HG03108 (cell line): ENCODE results near the gene NR6A1.

ENCODE experiments used
- ATAC-seq: cut with Tn5 transposase; IDR thresholded peaks from one replicate; pipeline ENCODE4 v1.9.1; 2021; ENCODE audit warnings: moderate library complexity; ENCODE audit not compliant: unreplicated experiment

Gene NR6A1

DNA sequence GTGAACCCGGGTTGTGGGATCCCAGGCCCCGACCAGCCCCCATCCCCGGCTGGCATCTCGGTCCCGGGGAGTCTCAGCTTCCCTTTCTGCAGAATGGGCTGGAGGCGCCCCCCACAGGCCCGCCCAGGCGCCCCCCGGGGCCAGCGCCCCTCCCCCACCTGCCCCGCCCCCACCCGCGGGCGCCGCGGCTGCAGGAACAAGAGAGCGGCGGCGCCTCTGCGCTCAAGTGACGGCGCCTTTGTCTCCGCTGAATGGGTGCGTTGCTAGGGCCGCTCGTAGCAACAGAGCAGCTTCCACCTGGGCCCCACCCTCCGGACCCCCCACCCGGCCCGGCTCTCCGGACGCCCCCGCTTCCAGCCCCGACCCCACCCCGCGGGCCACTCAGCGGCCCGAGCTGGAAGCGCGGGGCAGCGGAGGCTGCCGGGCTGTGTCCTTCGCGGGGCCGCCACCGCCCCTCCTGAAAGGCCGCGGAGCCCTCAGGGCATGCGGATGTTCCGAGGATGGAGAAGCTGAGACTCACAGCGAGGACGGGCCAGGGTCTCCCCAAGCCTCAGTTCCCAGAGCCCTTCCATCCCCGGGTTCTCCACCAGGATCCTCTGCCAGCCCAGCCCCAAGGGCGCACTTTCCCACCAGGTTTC, 293.3 kb downstream of the NR6A1 start:
- ATAC-seq, result no peak

DNA sequence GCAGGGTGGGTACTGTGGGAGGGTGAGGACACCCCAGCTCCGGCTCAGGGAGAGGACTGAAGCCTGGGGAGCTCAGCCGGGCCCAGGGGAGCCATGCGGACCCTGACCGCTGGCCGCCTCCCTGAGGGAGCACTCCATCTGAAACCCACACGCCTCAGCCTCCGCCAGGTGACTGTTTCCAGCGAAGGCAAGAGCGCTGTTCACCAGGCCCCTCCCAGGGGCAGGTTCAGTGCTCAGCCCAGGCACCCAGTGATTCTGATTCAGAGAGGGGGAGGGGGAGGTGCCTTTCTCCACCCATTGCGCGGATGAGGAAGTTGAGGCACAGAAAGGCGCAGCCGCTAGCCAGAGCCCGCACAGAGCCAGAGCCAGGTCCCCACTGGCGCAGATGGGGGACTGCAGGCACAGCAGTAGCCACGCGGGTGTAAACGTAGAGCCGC, 293.9 kb downstream of the NR6A1 start:
- ATAC-seq, result no peak

DNA sequence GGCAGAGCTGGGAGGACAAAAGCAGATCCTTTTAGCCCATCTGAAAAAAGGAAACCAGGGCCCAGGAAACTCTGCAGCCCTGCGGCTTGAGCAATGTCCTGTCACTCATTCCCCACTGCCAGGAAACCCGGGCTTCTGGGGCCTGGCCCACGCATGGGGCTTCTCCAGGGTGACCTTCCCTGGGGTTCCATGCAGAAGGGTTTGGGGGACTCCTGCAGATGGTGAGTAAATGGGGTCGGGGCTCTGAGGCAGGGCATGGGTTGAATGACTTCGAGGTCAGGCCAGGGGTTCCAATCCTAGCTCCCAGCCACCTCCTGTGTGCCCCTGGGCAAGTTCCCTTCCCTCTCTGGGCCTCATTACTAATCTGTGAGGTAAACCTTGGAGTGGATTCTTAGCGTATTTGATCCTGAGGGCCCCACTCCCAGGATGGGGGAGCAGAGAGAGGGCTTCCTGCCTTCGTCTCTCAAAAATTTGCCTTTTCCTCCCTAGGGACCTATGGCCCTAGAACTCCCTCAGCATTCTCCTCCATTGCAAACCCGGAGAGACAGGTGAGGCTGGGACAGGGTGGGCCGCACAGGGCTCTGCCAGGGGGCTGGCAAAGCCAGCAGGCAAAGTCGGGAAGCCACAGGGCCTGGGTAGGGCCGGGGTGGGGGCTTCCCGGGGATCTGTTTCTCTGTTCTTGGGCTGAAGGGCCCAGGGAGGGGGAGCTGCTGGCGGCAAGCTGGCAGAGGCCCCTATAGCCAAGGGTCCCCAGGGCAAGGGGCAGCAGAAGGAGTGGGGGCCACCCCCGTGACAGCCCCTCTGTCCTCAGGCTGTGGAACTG, 295.0 kb downstream of the NR6A1 start:
- no peak for ATAC-seq

DNA sequence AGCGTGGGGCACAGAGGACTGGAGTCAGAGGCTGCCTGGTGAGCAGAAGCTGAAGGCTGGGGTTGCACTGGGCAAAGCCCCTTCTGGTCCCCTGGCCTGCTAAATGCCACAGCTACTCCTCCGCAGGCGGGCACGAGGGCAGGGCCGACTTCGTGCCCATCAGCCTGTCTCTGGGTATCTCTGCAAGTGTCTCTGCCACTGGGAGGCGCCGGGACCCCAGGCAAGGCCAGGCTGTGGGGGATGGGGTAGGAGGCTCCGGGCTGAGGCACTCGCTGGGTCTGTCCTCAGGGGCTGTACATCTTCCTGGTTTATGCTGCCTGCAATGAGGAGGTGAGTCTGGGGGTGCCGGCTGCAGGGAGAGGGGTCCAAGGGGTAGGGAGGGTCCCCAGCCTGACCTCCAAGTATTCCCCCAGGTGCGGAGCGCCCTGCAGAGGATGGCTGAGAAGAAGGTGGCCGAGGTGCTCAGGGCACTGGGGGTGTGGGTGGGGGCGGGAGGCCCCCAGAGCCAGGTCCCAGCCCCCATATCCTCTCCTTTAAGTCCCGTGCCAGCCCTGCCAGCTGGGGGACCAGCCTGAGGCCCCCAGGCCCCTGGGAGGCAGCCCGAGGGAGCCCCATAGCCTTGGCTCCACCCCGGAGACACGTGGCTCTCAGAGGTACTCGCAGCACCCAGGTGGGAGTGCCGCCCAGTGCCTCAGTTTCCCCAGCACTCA, 295.8 kb downstream of the NR6A1 start:
- no peak for ATAC-seq

DNA sequence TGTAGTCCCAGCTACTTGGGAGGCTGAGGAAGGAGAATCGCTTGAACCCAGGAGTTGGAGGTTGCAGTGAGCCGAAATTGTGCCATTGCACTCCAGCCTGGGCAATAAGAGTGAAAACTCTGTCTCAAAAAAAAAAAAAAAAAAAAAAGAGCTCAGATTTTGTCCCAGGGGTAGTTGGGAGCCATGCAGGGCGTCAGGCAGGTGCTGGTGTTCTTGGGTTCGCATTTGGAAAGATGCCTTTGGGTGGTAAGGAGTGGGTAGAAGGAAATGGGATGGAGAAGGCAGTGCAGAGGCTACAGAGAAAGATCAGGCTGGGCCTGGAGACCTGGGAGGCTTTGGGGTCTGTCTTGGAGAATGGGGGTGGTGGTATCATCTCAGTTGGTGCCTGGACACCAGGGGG, 297.0 kb downstream of the NR6A1 start:
- no peak for ATAC-seq

DNA sequence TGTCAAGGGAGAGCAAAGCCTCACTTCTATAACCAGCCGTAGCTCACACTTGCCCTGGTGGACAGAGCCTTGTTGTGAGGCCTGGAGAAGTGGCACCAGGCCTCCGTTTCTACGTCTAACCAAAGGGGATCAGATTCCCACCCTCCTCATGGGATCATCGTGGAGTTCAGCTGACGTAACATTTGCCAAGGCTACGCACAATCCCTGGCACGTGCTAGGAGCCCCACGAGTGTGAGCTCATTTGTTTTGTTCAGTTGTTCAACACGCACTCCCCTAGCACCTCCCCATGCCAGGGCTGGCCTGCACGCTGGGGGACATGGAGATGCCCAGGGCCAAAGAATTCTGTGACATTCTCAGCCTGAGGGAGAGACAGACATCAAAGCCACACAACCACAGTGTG, 297.8 kb downstream of the NR6A1 start:
- no peak for ATAC-seq

DNA sequence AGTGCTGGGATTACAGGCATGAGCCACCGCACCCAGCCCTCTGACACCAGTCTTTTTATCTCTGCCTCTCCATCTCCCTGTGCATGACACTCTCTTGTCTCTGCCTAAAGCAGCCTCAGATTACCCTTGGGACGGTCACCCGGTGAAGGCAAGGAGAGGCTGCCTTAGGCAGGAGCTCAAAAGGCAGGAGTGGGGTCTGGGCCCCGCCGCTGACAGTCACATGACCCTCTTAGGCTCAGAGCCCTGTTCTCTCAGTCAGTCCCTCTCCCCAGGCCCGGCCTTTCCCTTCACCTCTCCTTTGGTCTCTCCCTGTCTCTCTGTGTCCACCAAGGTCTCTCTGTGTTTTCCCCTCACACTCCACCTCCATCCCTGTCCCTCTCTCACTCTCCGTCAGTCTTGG, 298.3 kb downstream of the NR6A1 start:
- ATAC-seq, result no peak

DNA sequence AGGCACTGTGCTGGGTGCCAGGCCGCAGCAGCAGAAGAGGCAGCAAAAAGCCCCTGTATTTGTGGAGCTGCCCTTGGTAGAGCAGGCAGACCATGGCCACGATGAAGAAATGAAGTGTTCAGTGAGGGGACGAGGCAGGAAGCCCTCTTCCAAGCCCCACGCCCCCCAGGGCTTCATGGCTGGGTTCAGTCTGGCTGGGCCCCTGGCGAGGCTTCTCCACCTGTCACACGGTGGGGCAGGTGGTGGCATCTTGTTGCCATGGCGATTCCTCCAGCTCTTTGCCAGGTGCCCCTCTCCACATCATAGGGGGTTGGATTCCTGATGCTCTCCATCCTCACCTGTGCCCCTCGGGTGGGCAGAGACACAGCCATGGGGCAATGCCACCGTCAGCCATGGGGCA, 299.4 kb downstream of the NR6A1 start:
- ATAC-seq, result no peak

DNA sequence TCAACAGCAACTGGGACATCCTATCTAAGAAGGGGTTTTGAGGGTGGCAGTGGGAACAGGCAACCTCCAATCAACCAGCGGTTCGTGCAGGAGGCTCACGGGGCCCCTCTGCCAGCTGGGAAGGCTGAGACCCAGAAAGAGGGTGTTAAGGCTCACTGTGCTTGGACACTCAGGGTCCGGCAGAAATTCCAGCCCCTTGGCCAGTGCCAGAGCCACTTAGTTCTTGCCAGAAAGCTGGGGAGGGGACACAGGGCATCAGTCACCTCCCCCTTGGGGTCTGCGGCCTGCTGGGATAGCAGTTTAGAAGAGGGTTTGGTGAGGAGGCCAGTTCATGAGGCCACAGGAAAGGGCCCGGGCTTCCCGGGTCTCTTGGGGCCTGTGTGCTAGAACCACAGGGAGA, 300.4 kb downstream of the NR6A1 start:
- ATAC-seq, result no peak

DNA sequence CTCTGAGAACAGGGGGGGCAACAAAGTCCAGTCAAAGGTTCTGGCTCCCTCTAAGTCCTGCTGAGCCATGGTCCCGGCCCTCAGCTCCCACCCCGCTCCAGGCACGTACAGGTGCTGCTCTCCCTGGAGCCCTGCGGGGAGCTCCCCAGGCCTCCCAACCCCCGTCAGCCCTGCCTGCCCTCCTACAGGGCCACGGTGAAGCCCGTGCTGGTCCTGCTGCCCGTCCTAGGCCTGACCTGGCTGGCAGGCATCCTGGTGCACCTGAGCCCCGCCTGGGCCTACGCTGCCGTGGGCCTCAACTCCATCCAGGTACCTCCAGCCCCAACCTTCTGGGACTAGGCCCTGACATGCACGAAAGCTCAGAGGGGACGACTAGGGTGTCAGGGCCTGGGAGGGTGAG, 300.8 kb downstream of the NR6A1 start:
- no peak for ATAC-seq

DNA sequence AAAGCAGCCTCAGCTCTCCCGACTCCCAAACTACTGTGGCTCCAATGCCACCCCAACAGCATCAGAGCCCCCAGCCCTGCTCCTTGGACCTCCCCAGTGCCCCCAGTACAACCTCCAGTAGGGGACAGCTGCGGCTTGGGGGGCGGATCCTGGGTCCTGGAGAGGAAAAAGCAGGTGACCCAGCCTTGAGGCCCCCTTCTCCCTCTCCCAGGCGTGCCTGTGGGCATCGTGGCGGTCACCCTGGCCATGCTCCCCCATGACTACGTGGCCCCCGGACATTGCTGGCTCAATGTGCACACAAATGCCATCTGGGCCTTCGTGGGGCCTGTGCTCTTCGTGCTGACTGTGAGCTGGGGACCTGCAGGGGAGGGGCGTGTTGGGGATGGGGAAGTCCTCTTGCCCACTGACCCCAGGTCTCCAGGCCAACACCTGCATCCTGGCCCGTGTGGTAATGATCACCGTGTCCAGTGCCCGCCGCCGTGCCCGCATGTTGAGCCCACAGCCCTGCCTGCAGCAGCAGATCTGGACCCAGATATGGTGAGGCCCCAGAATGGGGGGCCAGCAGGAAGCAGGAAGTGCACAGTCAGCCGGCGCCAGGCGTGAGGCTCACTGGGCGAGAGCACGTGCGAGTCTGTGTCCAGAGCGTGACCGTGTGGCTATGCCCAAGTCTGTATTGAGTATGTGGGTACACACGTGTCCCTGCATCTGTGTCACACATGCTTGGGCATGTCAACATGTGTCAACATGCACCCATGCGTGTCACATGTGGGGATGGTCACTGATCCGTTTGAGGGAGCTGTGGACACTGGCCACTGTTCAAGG, 301.9 kb downstream of the NR6A1 start:
- ATAC-seq, result no peak

DNA sequence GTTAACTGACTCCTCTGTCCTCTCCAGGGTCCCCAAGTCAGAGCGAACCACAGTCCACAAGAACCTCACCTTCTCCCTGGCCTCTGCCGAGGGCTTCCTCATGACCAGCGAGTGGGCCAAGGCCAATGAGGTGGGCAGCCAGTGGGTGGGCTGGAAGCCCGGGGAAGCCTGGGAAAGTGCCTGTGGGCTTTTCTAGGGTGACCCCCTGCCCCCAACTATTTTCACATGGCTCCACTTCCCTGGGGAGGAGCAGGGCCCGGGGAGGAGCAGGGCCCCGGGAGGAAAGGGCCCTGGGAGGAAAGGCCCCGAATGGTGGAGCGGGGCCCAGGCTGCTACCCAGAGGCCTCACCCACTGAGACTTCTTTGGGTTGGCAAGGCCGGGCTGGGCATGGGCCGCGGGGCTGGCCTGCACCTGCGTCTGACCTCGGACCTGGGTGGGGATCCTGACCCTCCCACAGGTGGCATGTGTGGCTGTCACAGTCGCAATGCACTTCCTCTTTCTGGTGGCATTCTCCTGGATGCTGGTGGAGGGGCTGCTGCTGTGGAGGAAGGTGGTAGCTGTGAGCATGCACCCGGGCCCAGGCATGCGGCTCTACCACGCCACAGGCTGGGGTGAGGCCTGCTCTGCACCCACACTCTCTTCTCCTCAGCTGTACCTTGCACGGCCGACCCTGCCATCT, 302.9 kb downstream of the NR6A1 start:
- ATAC-seq, result no peak

DNA sequence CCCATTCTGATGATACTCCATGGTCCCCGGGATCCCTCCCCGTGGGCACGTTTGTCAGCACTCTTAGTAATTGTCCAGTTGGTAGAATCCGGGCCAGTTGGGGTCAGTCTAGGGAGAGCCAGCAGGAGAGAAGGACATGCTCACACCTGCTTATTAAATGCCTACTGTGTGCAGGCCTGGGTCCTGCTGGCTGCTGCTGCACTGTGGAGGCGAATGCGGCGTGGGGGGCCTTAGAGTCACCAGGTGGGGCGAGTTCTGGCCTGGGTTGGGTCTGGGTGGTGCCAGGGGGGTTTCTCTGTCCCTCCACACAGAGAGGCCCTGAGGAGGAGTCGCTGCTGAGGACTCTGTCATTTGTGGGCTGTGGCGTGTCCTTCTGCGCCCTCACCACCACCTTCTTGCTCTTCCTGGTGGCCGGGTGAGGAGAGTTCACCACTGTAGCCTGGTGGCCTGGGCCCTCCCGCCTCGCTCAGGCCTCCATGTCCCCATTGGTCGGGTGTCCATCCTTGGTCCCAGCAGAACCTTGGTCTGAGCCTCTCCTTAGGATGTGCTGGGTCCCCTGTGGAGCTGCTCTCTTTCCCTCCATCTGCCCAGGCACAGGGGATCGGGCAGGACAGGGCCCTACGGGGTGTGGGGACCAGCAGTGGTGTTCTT, 303.6 kb downstream of the NR6A1 start:
- no peak for ATAC-seq
